Measurements from ENCODE around the gene SAMM50.

- TF ChIP-seq POLR2A (IDR thresholded peaks at IDR 0.05; ENCODE audit: low read depth) (no peak), CTCF (IDR thresholded peaks at IDR 0.05) (no peak), EP300 (IDR thresholded peaks at IDR 0.05) (no peak)
These were observed 40.5 kb downstream of the SAMM50 start for GRCh38 chr22:43995798-43996169.

All from esophagus muscularis mucosa (tissue), 4 donors.